Endothelial cell of umbilical vein (primary cell): ENCODE measurements around the gene RNF4. TPM values are rescaled to one million over a fixed set of nuclear protein-coding genes. Genes with fewer than 3 reads are reported as not detected.

Source experiments
- BruUV-seq: library from RNA; stranded (reverse); fragments of 400-500 nt; replicated peaks from 2 replicates; lab custom pipeline; 2021; lab: Mats Ljungman, UMichigan
- CTCF ChIA-PET: fragments of 300-600, 350-600 bp; sonication (Branson Sonifier 250); formaldehyde crosslinking; loops from one replicate; lab custom pipeline; 2021; ENCODE audit warnings: antibody characterized with exemption, inconsistent platforms; lab: Charles Lee
- POLR2A ChIA-PET: fragments of 300-600, 350-600 bp; sonication (Branson Sonifier 250); formaldehyde crosslinking; loops from one replicate; lab custom pipeline; 2021; ENCODE audit warnings: antibody characterized with exemption, inconsistent platforms; lab: Charles Lee
- DNase-seq: peaks from one replicate; pipeline ENCODE4 v3.0.0-alpha.2; 2011; ENCODE audit warnings: low read depth, low spot score
- FAIRE-seq: peaks from 2 replicates; lab custom pipeline; 2011; peaks lifted over from hg19 to GRCh38; lab: Jason Lieb, UNC
- H2AFZ ChIP-seq: 2 replicates; pipeline ENCODE4 v1.6.0; 2012; ENCODE audit warnings: low read depth, low read length, control low read depth, inconsistent platforms
- H3K27ac ChIP-seq: 2 replicates; pipeline ENCODE4 v1.5.1; 2011; ENCODE audit warnings: low read depth, mild to moderate bottlenecking, control low read depth, low read length, moderate library complexity; ENCODE audit not compliant: insufficient read depth
- H3K27me3 ChIP-seq, 2 experiments: 2 replicates each; pipeline versions ENCODE4 v1.6.0 to v1.6.1; 2011; ENCODE audit warnings: low read length in 2 of 2, mixed read lengths in 1 of 2; ENCODE audit not compliant: control insufficient read depth in 2 of 2, insufficient read depth in 2 of 2
- H3K36me3 ChIP-seq, 2 experiments: 2 replicates in 1 of 2; 3 replicates in 1 of 2; pipeline ENCODE4 v1.5.1; 2011; ENCODE audit warnings: low read length in 2 of 2, mild to moderate bottlenecking in 1 of 2, moderate library complexity in 1 of 2; ENCODE audit not compliant: control insufficient read depth in 2 of 2, insufficient read depth in 2 of 2; ENCODE audit errors: extremely low read depth in 1 of 2
- H3K4me1 ChIP-seq: 3 replicates; pipeline ENCODE4 v1.5.1; 2011; ENCODE audit warnings: mild to moderate bottlenecking, low read length; ENCODE audit not compliant: control insufficient read depth, insufficient read depth; ENCODE audit errors: extremely low read depth
- H3K4me2 ChIP-seq: 2 replicates; pipeline ENCODE4 v1.6.1; 2011; ENCODE audit warnings: low read length, control low read depth, mixed read lengths; ENCODE audit not compliant: insufficient read depth
- H3K4me3 ChIP-seq, 3 experiments: fragments of 200-600 bp in 1 of 3; sonication (generic), shearing (Covaris generic) in 1 of 3; replicated peaks in 1 of 3; 2 replicates each; pipeline ENCODE4 v1.5.1; 2011 to 2016; ENCODE audit warnings: control low read depth in 3 of 3, low read length in 3 of 3, mild to moderate bottlenecking in 2 of 3, inconsistent platforms in 1 of 3, low read depth in 1 of 3, moderate library complexity in 1 of 3; ENCODE audit not compliant: insufficient read depth in 1 of 3
- H3K79me2 ChIP-seq: 2 replicates; pipeline ENCODE4 v1.6.0; 2012; ENCODE audit warnings: low read length, inconsistent platforms; ENCODE audit not compliant: control insufficient read depth, insufficient read depth
- H3K9ac ChIP-seq: replicated peaks from 2 replicates; pipeline ENCODE3; 2011; ENCODE audit warnings: low read length, control low read depth; ENCODE audit not compliant: insufficient read depth; ENCODE audit errors: extremely low read depth
- H3K9me1 ChIP-seq: replicated peaks from 3 replicates; pipeline ENCODE4 v1.6.0; 2011; ENCODE audit warnings: mild to moderate bottlenecking, low read length; ENCODE audit not compliant: control insufficient read depth, insufficient read depth; ENCODE audit errors: extremely low read depth
- H3K9me3 ChIP-seq: replicated peaks from 2 replicates; pipeline ENCODE4 v1.5.1; 2012; ENCODE audit warnings: low read length, inconsistent platforms; ENCODE audit not compliant: control insufficient read depth, insufficient read depth
- H4K20me1 ChIP-seq: replicated peaks from 2 replicates; pipeline ENCODE3; 2011; ENCODE audit warnings: mild to moderate bottlenecking, low read length; ENCODE audit not compliant: control insufficient read depth, insufficient read depth; ENCODE audit errors: extremely low read depth
- EZH2 ChIP-seq: IDR thresholded peaks from 2 replicates; pipeline ENCODE4 v1.6.1; 2012; ENCODE audit warnings: borderline replicate concordance, low read depth, mild to moderate bottlenecking, moderate library complexity, low read length, inconsistent platforms; ENCODE audit not compliant: severe bottlenecking
- FOS ChIP-seq: IDR thresholded peaks from 2 replicates; pipeline ENCODE4 v1.6.1; 2011; ENCODE audit warnings: mild to moderate bottlenecking, low read length, moderate library complexity, borderline replicate concordance; ENCODE audit not compliant: insufficient read depth
- GATA2 ChIP-seq: IDR thresholded peaks from 2 replicates; pipeline ENCODE4 v1.7.0; 2011; ENCODE audit warnings: low read depth, mild to moderate bottlenecking, moderate library complexity, mixed read lengths, low read length; ENCODE audit not compliant: insufficient read length, insufficient read depth
- JUN ChIP-seq: IDR thresholded peaks from 2 replicates; pipeline ENCODE4 v1.6.1; 2011; ENCODE audit warnings: borderline replicate concordance, low read depth; ENCODE audit not compliant: insufficient read length, insufficient read depth
- MYC ChIP-seq: IDR thresholded peaks from one replicate; pipeline ENCODE4 v1.6.1; 2011; ENCODE audit warnings: mild to moderate bottlenecking, low read depth, low read length
- POLR2A ChIP-seq: IDR thresholded peaks from 2 replicates; pipeline ENCODE4 v1.6.1; 2012; ENCODE audit warnings: low read depth, mild to moderate bottlenecking, control low read depth, low read length
- POLR2AphosphoS5 ChIP-seq: IDR thresholded peaks from 2 replicates; pipeline ENCODE4 v1.6.1; 2012; ENCODE audit warnings: low read depth, mild to moderate bottlenecking, control low read depth, low read length, moderate library complexity; ENCODE audit not compliant: insufficient read depth
- dilution Hi-C: fragments of 300-500 bp; cut with MboI; formaldehyde crosslinking; loops from one replicate; pipeline ENCODE4 v1.15.0; 2019; ENCODE audit warnings: low sequenced_read_pairs; ENCODE audit not compliant: extremely low pct_ligation_motif_present
- intact Hi-C: fragments of 100-400 bp; cut with micrococcal nuclease; formaldehyde crosslinking; loops from one replicate; pipeline ENCODE4 v1.10.0; 2022
- polyA plus RNA-seq, 4 experiments: library from polyadenylated mRNA; depleted of rRNA in 3 of 4; stranded (reverse) in 3 of 4; unstranded in 1 of 4; fragments of >200 nt; gene quantifications; 2 replicates each; pipeline versions ENCODE4 v1.2.1 to v1.2.3, GENCODE V29; 2011 to 2012; ENCODE audit warnings: missing spikeins in 1 of 4
- total RNA-seq: library from RNA; stranded (reverse); gene quantifications from 2 replicates; pipeline ENCODE4 v1.2.3, GENCODE V29; 2021
- TF ChIP-seq, protein P1 (sequence below): IDR thresholded peaks from 2 replicates; pipeline ENCODE4 v1.6.1; 2011; ENCODE audit not compliant: insufficient read depth, insufficient read length
- TF ChIP-seq, protein P2 (sequence below), 2 donors: IDR thresholded peaks; 1 replicate in 1 of 2; 2 replicates in 1 of 2; pipeline ENCODE4 v1.5.1; 2011; ENCODE audit warnings: low read length in 2 of 2, mild to moderate bottlenecking in 2 of 2, moderate library complexity in 2 of 2, control low read depth in 1 of 2, inconsistent platforms in 1 of 2, low read depth in 1 of 2; ENCODE audit not compliant: insufficient read depth in 1 of 2; ENCODE audit errors: extremely low read depth in 1 of 2

Gene RNF4
- total and polyA plus RNA-seq, 2 donors (not counting 3 experiments of a cell fraction or from before 2014, with no cell fraction given) = 64.3 to 71.4 TPM

DNA sequence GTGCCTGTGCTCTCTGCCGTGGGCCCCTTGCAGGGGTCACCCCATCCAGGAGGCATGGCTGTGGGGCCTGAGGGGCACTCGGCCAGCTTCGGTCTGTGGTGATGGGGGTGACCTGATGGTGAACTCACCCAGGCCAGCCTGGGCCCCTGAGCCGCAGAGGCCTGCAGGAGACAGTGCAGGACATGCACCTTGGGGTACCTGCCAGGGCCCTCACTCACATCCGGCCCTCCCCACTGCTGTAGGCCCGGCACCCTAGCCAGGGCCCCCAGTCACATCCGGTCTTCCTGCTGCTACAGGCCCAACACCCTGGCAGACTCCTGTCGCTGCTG lies 42.9 kb upstream of the RNF4 start:
- H3K9me1 ChIP-seq = no peaks in the 10 kb centered on the region
- no peaks in the 10 kb centered on the region for H3K9me3 ChIP-seq
- FAIRE-seq (no peak), DNase-seq (no peak)
- H3K27ac ChIP-seq = no peak overlapping the region
- H3K4me3 ChIP-seq = no peak overlapping the region
- dilution Hi-C loops = no loop called here
- no peaks in the 10 kb centered on the region for H3K79me2 ChIP-seq
- ChIA-PET POLR2A (no interaction called here), CTCF (no interaction called here)
- H3K9ac ChIP-seq = no peak overlapping the region
- H3K27me3 ChIP-seq = peaks cover under 1 to 2% of the 10 kb centered on the region in 2 experiments
- intact Hi-C loops = no loop called here
- no peaks in the 10 kb centered on the region for H4K20me1 ChIP-seq
- no peak for TF ChIP-seq GATA2
- no peak for TF ChIP-seq MYC
- TF ChIP-seq POLR2AphosphoS5 = no peak
- no peak for TF ChIP-seq EZH2
- TF ChIP-seq POLR2A = no peak
- TF ChIP-seq, protein P1, sequence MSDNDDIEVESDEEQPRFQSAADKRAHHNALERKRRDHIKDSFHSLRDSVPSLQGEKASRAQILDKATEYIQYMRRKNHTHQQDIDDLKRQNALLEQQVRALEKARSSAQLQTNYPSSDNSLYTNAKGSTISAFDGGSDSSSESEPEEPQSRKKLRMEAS = no peak
- TF ChIP-seq, protein P2, sequence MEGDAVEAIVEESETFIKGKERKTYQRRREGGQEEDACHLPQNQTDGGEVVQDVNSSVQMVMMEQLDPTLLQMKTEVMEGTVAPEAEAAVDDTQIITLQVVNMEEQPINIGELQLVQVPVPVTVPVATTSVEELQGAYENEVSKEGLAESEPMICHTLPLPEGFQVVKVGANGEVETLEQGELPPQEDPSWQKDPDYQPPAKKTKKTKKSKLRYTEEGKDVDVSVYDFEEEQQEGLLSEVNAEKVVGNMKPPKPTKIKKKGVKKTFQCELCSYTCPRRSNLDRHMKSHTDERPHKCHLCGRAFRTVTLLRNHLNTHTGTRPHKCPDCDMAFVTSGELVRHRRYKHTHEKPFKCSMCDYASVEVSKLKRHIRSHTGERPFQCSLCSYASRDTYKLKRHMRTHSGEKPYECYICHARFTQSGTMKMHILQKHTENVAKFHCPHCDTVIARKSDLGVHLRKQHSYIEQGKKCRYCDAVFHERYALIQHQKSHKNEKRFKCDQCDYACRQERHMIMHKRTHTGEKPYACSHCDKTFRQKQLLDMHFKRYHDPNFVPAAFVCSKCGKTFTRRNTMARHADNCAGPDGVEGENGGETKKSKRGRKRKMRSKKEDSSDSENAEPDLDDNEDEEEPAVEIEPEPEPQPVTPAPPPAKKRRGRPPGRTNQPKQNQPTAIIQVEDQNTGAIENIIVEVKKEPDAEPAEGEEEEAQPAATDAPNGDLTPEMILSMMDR (IDR thresholded peaks at IDR 0.05; ENCODE audit: extremely low read depth in 1 of 2, insufficient read depth in 1 of 2, low read depth in 1 of 2, low read length in 2 of 2) = no peak
- TF ChIP-seq JUN = no peak
- TF ChIP-seq FOS = no peak
- H3K4me1 ChIP-seq = no peaks in the 10 kb centered on the region
- H2AFZ ChIP-seq = no peak overlapping the region
- H3K36me3 ChIP-seq = no peaks in the 10 kb centered on the region
- no TSS peak for BruUV-seq
- no peak overlapping the region for H3K4me2 ChIP-seq
